HG03432 (cell line): ENCODE results near the gene PRDM5.

Source experiments
- ATAC-seq: cut with Tn5 transposase; IDR thresholded peaks from one replicate; pipeline ENCODE4 v1.9.1; 2021; ENCODE audit warnings: mild to moderate bottlenecking, moderate library complexity; ENCODE audit not compliant: unreplicated experiment

The PRDM5 gene

GRCh38 chr4:120922381-120923206 is at the start of gene PRDM5:
TSS of gene PRDM5 (minus strand) at chr4:120922726. CDS start at chr4:120922608, 118 bp downstream.
- ATAC-seq = peak; percentile 39

DNA sequence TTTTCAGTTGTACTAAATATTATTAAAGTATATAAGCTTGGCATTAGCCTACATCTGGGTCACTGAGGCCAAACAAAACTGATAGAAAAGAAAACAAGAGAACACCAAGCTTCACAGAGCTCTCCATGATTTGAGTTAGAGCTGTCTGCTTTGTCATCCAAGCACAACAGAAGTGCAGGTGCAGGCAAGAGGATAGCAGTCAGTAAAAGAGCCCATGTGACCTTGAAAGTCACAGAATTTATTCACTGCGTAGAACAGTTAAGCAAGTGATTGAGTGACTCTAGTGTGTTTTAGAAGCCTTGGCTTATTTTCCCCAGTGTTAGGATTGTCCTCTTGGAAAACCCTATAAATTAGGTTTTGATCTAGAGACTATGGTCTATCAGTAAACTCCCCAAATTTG is 49.4 kb upstream of the PRDM5 start:
- ATAC-seq = no peak

DNA sequence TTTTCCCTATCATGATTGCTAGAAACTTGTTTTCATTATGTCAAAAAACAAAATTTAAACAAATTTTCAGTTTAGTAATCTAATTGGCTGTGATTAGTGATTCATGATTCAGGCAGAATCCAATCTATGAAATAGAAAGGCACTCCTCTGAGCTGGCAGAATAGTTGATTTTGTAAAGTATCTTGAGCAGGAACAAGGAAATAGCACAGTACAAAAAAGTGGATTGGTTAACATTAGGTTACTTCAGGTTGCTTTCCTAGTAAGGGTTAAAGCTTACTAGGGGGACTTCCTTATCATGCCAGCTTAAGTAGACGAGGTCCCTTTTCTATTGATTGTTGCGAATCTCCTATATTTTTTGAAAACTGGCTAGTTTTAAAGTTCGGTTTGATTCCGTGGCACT is 43.4 kb upstream of the PRDM5 start:
- ATAC-seq = no peak

GRCh38 chr4:120964596-120964995 is 42.1 kb upstream of the PRDM5 start:
- no peak for ATAC-seq

DNA sequence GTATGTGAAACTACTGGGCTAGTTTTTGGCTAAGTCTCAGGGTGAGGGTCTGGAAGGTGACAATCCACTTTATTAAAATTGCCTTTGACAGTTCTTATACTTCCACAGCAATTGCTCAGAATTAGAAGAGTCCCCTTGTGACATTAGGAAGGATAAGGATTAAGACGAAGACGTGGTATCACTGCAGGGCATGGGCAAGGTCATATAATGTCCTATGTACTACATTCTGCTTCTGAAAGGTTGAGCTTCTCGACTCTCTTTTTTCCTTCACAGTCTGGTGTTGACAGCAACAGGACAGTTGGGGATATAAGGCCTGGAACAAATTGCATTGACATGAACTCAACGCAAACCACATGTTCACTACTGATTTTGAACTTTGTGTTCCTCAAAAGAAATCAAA is 40.9 kb upstream of the PRDM5 start:
- ATAC-seq = no peak

GRCh38 chr4:120960656-120961267 is 38.2 kb upstream of the PRDM5 start:
- ATAC-seq = no peak

DNA sequence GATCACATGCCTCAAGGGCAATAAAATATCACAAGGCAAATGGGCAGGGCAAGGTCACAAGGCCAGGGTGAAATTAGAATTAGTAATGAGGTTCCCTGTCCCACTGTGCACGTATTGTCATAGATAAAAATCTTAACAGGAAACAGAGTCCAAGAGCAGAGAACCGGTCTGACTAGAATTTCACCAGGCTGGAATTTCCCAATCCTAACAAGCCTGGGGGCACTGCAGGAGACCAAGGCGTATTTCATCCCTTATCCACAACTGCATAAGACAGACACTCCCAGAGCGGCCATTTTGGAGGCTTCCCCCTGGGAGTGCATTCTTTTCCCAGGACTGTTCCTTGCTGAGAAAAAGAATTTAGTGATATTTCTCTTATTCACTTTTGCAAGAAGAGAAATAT is 25.9 kb upstream of the PRDM5 start:
- ATAC-seq = no peak

DNA sequence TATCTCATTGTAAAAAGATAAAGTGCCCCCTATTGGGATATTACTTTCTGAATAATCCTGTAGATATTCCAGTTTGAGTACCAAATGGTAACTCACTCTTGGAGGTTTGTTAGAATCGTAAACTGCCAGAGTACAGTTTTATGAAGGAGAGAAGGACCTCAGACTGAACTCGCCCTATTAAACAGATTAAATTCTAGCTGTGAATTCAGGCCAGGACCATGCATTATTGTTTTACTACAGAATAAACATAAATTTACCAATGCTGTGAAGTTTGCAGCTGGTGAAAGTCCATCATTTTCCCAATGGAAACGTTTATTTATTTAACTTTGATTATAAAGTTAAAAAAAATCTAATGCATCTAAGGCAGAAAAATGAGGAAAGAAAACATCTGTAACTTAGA is 20.2 kb upstream of the PRDM5 start:
- no peak for ATAC-seq

DNA sequence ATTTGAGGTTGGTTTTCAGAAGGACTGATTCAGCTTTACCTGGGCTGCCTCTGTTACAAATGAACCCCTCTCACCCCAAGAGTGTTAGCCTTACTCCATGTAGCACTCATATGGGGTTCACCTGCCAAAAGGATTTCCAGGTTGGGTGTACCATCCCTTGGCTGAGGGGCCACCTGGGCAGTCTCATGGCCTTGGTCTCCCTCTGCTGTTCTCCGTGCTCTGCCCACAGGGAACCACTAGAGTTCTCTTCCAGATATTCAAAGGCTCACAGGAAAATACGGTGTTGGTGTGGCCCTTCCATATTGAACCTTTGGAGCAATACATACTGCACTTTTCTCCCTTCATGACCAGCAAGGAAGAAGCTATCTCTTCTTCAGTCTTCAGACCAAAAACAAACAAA is 18.0 kb upstream of the PRDM5 start:
- ATAC-seq = no peak

- no peak for ATAC-seq
These were observed 17.2 kb upstream of the PRDM5 start for GRCh38 chr4:120939693-120940092.

DNA sequence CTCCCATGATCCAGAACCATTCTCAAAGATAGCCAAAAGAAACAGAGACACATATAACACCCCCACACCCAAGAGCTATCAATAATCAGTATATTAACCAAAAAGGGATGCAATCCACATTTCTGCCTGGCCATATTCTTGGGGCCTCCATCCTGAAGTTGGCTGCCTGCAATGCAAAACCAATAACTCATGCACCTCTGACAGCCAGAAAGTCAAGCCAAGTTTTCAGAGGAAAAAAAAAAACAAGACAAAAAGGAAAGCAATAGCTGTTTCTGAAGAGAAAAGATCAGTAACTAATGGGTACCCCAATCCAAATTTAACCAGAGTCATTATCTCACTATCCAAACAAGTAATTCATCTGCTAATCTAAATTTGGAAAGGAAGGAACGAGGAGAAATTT is 7.3 kb upstream of the PRDM5 start:
- ATAC-seq = no peak

DNA sequence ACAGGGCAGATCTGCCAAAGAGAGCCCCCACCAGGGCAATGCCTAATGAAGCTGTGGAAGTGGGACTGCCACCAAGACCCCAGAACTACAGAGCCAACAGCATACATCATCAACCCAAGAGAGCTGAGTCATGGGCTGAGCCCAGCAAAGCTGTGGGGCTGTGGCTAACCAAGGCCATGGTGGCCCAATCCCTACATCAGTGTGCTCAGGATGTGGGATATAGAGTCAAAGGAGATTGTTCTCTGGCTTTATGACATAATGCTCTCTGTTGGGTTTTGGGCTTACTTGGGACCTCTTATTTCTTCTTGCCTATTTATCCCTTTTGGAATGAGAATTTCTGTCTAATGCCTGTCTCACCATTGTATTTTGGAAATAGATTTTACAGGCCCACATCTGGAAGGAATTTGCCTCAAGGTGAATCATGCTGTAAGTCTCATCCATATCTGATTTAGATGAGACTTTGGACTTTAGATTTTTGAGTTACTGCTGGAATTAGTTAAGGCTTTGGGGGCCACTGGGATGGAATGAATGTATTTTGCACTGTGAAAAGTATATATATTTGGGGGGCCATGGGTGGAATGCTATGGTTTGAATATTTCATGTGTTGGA is 5.4 kb upstream of the PRDM5 start:
- no peak for ATAC-seq

DNA sequence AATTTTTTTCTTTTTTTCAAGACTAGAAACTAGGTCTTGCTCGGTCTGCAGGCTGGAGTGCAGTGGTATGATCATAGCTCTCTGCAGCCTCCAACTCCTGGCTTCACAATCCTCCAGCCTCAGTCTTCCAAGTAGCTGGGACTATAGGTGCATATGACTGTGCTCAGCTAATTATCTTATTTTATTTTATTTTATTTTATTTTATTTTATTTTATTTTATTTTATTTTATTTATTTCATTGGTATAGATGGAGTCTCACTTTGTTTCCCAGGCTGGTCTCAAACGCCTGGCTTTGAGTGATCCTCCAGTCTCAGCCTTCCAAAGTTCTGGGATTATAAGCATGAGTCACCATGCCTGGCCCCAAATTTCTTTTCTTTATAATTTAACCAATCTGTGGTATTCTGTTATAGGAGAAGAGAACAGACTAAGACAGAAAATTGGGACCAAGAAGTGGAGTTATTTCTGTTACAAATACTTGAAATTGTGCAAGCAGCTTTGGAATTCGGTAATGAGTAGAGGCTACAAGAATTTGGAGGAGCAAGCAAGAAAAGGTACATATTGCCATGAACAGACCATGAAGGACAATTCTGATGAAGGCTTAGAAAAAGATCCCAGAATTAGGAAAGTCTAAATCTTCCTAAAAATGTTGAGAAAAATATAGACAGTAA is 4.0 kb upstream of the PRDM5 start:
- ATAC-seq = no peak

GRCh38 chr4:120924931-120925330 is 2.4 kb upstream of the PRDM5 start:
- no peak for ATAC-seq

- ATAC-seq = peak; percentile 6
These were observed 639 bp upstream of the PRDM5 start for GRCh38 chr4:120923207-120923522.

DNA sequence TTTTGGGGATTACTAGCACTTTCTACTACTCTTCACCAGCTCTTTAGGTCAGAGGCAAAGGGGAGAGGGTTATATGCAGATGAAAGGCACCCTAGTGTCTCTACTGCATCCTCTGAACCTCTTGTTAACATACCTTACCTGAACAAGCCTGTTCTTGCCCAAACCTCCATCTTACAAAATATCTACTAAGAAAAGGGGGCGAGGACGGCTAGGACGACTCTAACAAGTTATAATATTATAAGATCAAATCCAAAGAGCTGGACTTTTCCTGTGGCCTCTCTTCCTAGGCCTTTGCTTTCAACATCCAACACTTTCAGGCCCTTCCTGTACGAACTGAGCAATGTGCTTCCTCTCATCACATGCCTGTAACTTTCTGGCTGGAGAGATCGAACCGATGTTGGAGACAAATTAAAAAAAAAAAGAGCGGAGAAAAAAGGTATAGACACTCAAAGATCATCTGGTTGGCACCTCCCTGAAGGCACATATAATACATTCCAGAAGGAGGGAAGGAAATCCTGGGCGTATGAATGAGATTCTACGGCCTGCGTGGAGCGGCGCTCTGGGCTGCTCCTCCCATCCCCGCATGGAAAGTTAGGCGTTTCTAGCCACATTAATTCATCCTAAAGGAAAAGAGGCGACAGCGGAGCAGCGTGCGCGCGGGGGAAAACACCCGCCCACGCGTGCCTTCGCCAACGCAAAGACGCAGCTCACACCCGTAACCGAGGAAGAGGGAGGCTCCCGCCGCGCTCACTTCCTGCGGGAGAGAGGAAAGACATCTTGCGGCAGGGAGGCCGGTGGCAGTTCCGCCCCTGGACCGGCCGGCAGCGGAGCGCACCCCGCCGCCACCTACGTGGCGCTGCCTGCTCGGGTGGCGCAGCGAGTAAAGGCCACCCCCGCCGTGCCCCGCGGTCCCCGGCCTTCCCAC is 808 bp downstream of the PRDM5 start:
- ATAC-seq = peak; percentile 44

GRCh38 chr4:120920666-120921065 is 1.9 kb downstream of the PRDM5 start:
- ATAC-seq = no peak

DNA sequence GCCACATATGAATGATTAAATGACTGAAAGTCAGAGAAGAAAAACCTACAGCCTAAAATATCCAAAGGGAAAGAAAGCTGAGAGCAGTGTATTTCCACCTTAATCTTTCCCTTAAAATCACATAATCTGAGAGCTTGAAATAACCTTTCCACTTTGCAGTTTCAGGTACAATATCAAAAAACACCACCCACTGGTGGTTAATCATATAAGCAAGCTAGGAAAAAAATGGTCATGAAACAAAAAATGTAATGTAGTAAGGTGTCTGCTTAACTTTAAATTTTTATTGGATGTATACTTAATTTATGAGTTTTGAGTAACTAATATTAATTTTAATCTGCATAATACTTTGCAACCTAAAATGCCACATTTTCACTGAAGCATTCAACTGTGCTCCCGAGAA is 3.2 kb downstream of the PRDM5 start:
- no peak for ATAC-seq

DNA sequence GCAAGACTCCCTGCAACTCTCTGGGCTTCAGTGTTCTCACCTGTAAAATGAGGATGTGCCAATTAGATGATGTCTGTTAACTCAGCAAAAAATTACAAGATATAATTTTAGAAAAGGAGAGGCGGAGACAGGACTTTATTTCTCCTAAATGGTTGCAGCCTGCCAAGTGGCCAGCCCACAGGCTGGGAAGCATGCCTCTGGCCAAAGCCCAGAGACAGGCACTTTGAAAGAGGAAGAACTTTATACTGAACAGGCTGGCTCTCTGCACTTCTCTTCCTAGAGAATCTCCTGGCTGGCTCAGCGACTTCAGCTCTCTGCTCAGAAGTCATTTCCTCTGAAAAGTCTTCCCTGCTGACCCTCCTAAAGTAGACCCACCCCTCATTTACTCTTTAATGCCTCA is 3.7 kb downstream of the PRDM5 start:
- no peak for ATAC-seq

DNA sequence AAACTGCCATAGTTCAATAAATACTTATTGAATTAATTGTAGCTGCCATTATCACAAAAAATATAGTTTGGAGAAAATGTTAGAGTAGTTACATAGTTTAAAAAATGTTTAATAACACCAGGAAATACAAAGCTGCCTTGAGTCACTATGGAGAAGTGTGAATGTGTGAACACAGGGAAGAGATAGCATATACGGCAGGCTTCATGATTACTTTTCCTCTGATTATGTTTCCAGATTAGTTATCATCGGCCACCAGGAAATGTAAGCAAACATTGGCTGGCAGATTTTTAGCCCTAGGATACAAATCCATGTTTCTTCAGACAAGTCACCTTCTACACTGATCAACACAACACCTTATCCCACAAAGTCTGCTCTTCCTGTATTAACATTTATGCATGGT is 4.4 kb downstream of the PRDM5 start:
- no peak for ATAC-seq

GRCh38 chr4:120916937-120917336 is 5.6 kb downstream of the PRDM5 start:
- ATAC-seq = no peak
